Ishikawa (cell line): ENCODE measurements around the gene SLCO1A2.

ENCODE experiments used
- CEBPB ChIP-seq: IDR thresholded peaks from 2 replicates; pipeline ENCODE4 v1.6.1; 2012
- CREB1 ChIP-seq: IDR thresholded peaks from 2 replicates; pipeline ENCODE4 v1.6.1; 2012; ENCODE audit warnings: low read depth
- EGR1 ChIP-seq: IDR thresholded peaks from 2 replicates; pipeline ENCODE4 v1.6.1; 2012
- EP300 ChIP-seq: IDR thresholded peaks from 2 replicates; pipeline ENCODE4 v1.6.1; 2012; ENCODE audit warnings: borderline replicate concordance
- MAX ChIP-seq: IDR thresholded peaks from 2 replicates; pipeline ENCODE4 v1.6.1; 2012
- RAD21 ChIP-seq: IDR thresholded peaks from 2 replicates; pipeline ENCODE4 v1.6.1; 2012; ENCODE audit warnings: low read depth
- REST ChIP-seq: IDR thresholded peaks from 2 replicates; pipeline ENCODE4 v1.6.1; 2012; ENCODE audit warnings: low read depth, mild to moderate bottlenecking
- TCF12 ChIP-seq: IDR thresholded peaks from 2 replicates; pipeline ENCODE4 v1.6.1; 2012; ENCODE audit warnings: low read depth
- USF1 ChIP-seq: IDR thresholded peaks from 2 replicates; pipeline ENCODE4 v1.6.1; 2012
- ZBTB7A ChIP-seq: IDR thresholded peaks from 2 replicates; pipeline ENCODE4 v1.6.1; 2012; ENCODE audit warnings: low read depth

- no peak for TF ChIP-seq MAX
- TF ChIP-seq RAD21: no peak
- no peak for TF ChIP-seq EP300
- TF ChIP-seq EGR1: no peak
- no peak for TF ChIP-seq USF1
- no peak for TF ChIP-seq CEBPB
- TF ChIP-seq CREB1: no peak
- no peak for TF ChIP-seq REST
- TF ChIP-seq ZBTB7A: no peak
- no peak for TF ChIP-seq TCF12
Measured at GRCh38 chr12:21221778-21222177, 112.9 kb downstream of the SLCO1A2 start.
